GM23338 (cell line): ENCODE measurements around the gene ARFGEF2. TPM values are rescaled to one million over a fixed set of nuclear protein-coding genes. Genes with fewer than 3 reads are reported as not detected.

ENCODE experiments used
- ATAC-seq: fragments of 200-7000 bp; cut with Tn5 transposase; 3 replicates; pipeline ENCODE4 v1.9.1; 2020
- DNase-seq: peaks from one replicate; pipeline ENCODE4 v3.0.0-alpha.2; 2015; ENCODE audit warnings: low spot score
- H2AFZ ChIP-seq: fragments of 200-600 bp; sonication (generic); 2 replicates; pipeline ENCODE4 v1.8.0; 2016; ENCODE audit warnings: antibody characterized with exemption, mild to moderate bottlenecking, moderate library complexity
- H3F3A ChIP-seq: fragments of 200-600 bp; sonication (generic); replicated peaks from 2 replicates; pipeline ENCODE4 v1.8.0; 2017; ENCODE audit warnings: antibody characterized with exemption, mixed run types, low read depth
- H3K27ac ChIP-seq: fragments of 200-600 bp; sonication (generic); 2 replicates; pipeline ENCODE4 v1.6.1; 2016; ENCODE audit warnings: low read depth
- H3K27me3 ChIP-seq: fragments of 200-600 bp; sonication (generic); 2 replicates; pipeline ENCODE4 v1.8.0; 2016; ENCODE audit warnings: mild to moderate bottlenecking, mixed run types, moderate library complexity; ENCODE audit not compliant: insufficient read depth
- H3K36me3 ChIP-seq: fragments of 200-600 bp; sonication (generic); 2 replicates; pipeline ENCODE4 v1.8.0; 2016; ENCODE audit warnings: mild to moderate bottlenecking; ENCODE audit not compliant: insufficient read depth
- H3K4me1 ChIP-seq: fragments of 200-600 bp; sonication (generic); 2 replicates; pipeline ENCODE4 v1.8.0; 2016; ENCODE audit warnings: mild to moderate bottlenecking, moderate library complexity; ENCODE audit not compliant: insufficient read depth
- H3K4me2 ChIP-seq: fragments of 200-600 bp; sonication (generic); 2 replicates; pipeline ENCODE4 v1.7.1; 2017; ENCODE audit warnings: mixed run types
- H3K4me3 ChIP-seq: fragments of 200-600 bp; sonication (generic); 2 replicates; pipeline ENCODE4 v1.6.1; 2016; ENCODE audit warnings: mixed run types
- H3K79me2 ChIP-seq: fragments of 200-600 bp; sonication (generic); replicated peaks from 2 replicates; pipeline ENCODE4 v1.8.0; 2017; ENCODE audit warnings: mild to moderate bottlenecking; ENCODE audit not compliant: insufficient read depth
- H3K9me2 ChIP-seq: fragments of 200-600 bp; sonication (generic); 2 replicates; pipeline ENCODE4 v1.8.0; 2017; ENCODE audit not compliant: insufficient read depth
- H4K20me1 ChIP-seq: fragments of 200-600 bp; sonication (generic); replicated peaks from 2 replicates; pipeline ENCODE4 v1.8.0; 2017; ENCODE audit warnings: mild to moderate bottlenecking; ENCODE audit not compliant: insufficient read depth
- H3K27ac Mint-ChIP-seq: 2 replicates; pipeline ENCODE4 v1.8.0; 2020; ENCODE audit warnings: inconsistent platforms, mild to moderate bottlenecking, moderate library complexity, mixed read lengths
- H3K27me3 Mint-ChIP-seq: 3 replicates; pipeline ENCODE4 v1.8.0; 2022; ENCODE audit warnings: low read depth, mild to moderate bottlenecking, moderate library complexity, mixed read lengths, inconsistent platforms; ENCODE audit not compliant: insufficient read depth, poor library complexity
- H3K36me3 Mint-ChIP-seq: 3 replicates; pipeline ENCODE4 v1.8.0; 2021; ENCODE audit warnings: low read depth, mild to moderate bottlenecking, inconsistent platforms, moderate library complexity, mixed read lengths
- H3K4me1 Mint-ChIP-seq: 3 replicates; pipeline ENCODE4 v1.8.0; 2020; ENCODE audit warnings: mild to moderate bottlenecking, inconsistent platforms, mixed read lengths
- H3K4me3 Mint-ChIP-seq: 3 replicates; pipeline ENCODE4 v1.8.0; 2021; ENCODE audit warnings: moderate library complexity, mild to moderate bottlenecking, inconsistent platforms, mixed read lengths
- H3K9me3 Mint-ChIP-seq: 3 replicates; pipeline ENCODE4 v1.8.0; 2020; ENCODE audit warnings: moderate library complexity, mild to moderate bottlenecking, inconsistent platforms, mixed read lengths
- CREB1 ChIP-seq: fragments of 250-450 bp; sonication (Bioruptor Pico); IDR thresholded peaks from 2 replicates; pipeline ENCODE4 v1.5.0; 2020; ENCODE audit warnings: low read depth, mild to moderate bottlenecking, moderate library complexity
- CTCF ChIP-seq, 2 experiments: fragments of 200-600 bp in 1 of 2; sonication (generic) in 1 of 2; conservative IDR thresholded peaks; 2 replicates each; pipeline versions ENCODE4 v1.5.1 to v1.6.1; 2016 to 2017; ENCODE audit warnings: antibody characterized with exemption in 2 of 2, low read depth in 2 of 2, mild to moderate bottlenecking in 2 of 2, moderate library complexity in 1 of 2
- ETS1 ChIP-seq: IDR thresholded peaks from 2 replicates; pipeline ENCODE4 v1.6.1; 2016; ENCODE audit warnings: antibody characterized with exemption
- EZH2 ChIP-seq: fragments of 200-600 bp; sonication (generic); IDR thresholded peaks from one replicate; pipeline ENCODE4 v1.8.0; 2017; ENCODE audit warnings: antibody characterized with exemption, mild to moderate bottlenecking, low read depth; ENCODE audit not compliant: unreplicated experiment
- EZH2phosphoT487 ChIP-seq: fragments of 200-600 bp; sonication (generic); IDR thresholded peaks from one replicate; pipeline ENCODE4 v1.8.1; 2018; ENCODE audit warnings: antibody characterized with exemption; ENCODE audit not compliant: unreplicated experiment
- JUNB ChIP-seq: IDR thresholded peaks from one replicate; pipeline ENCODE4 v1.6.1; 2016; ENCODE audit warnings: antibody characterized with exemption; ENCODE audit not compliant: unreplicated experiment
- NANOG ChIP-seq: IDR thresholded peaks from 2 replicates; pipeline ENCODE4 v1.6.1; 2016; ENCODE audit warnings: antibody characterized with exemption, borderline replicate concordance
- POLR2AphosphoS5 ChIP-seq: IDR thresholded peaks from 2 replicates; pipeline ENCODE4 v1.6.1; 2016; ENCODE audit warnings: antibody characterized with exemption, low read depth
- REST ChIP-seq: IDR thresholded peaks from one replicate; pipeline ENCODE4 v1.6.1; 2018; ENCODE audit warnings: antibody characterized with exemption; ENCODE audit not compliant: unreplicated experiment
- STAT1 ChIP-seq: IDR thresholded peaks from one replicate; pipeline ENCODE4 v1.6.1; 2016; ENCODE audit warnings: antibody characterized with exemption; ENCODE audit not compliant: unreplicated experiment
- ZNF114 ChIP-seq: fragments of 250-450 bp; sonication (Bioruptor Pico); IDR thresholded peaks from 2 replicates; pipeline ENCODE4 v1.5.0; 2020; ENCODE audit warnings: mild to moderate bottlenecking, moderate library complexity
- ZNF331 ChIP-seq: fragments of 250-450 bp; sonication (Bioruptor Pico); IDR thresholded peaks from 2 replicates; pipeline ENCODE4 v1.5.0; 2020; ENCODE audit warnings: low read depth, mild to moderate bottlenecking, moderate library complexity
- ZNF462 ChIP-seq: fragments of 250-450 bp; sonication (Bioruptor Pico); IDR thresholded peaks from 2 replicates; pipeline ENCODE4 v1.5.0; 2020; ENCODE audit warnings: mild to moderate bottlenecking, moderate library complexity
- polyA plus RNA-seq: library from polyadenylated mRNA; unstranded; fragments of >200 nt; fragmentation: Nextera tagmentation; extraction: Ambion mirVana; gene quantifications from 2 replicates; pipeline ENCODE4 v1.2.1, GENCODE V29; 2016
- total RNA-seq: library from RNA; depleted of rRNA; stranded (reverse); fragments of >200 nt; shearing (Covaris generic); gene quantifications from 2 replicates; pipeline ENCODE4 v1.2.3, GENCODE V29; 2014

Gene ARFGEF2
- total and polyA plus RNA-seq, 2 experiments from 2014 or later: 7.2 to 25.5 TPM

GRCh38 chr20:48897305-48898010 lies 24.1 kb upstream of the ARFGEF2 start:
- Histone ChIP-seq H3K4me1 (no peaks in the 10 kb centered on the region), H3K27me3 (no peaks in the 10 kb centered on the region), H3K4me3 (no peak overlapping the region), H3K36me3 (no peaks in the 10 kb centered on the region), H4K20me1 (no peaks in the 10 kb centered on the region), H3F3A (no peaks in the 10 kb centered on the region), H2AFZ (no peak overlapping the region), H3K79me2 (no peaks in the 10 kb centered on the region), H3K4me2 (no peak overlapping the region), H3K9me2 (no peaks in the 10 kb centered on the region), H3K27ac (no peak overlapping the region)
- no peak for TF ChIP-seq NANOG
- no peak for TF ChIP-seq JUNB
- TF ChIP-seq REST: no peak
- no peak for TF ChIP-seq EZH2
- TF ChIP-seq STAT1: no peak
- TF ChIP-seq ZNF331 (CRISPR knock-in tag): no peak
- no peak for TF ChIP-seq CREB1 (CRISPR knock-in tag)
- TF ChIP-seq EZH2phosphoT487: no peak
- TF ChIP-seq ETS1: no peak
- no peak for TF ChIP-seq ZNF114
- TF ChIP-seq POLR2AphosphoS5: no peak
- no peak for TF ChIP-seq CTCF (conservative IDR thresholded peaks at IDR 0.05; ENCODE audit: low read depth in 2 of 2)
- no peak for TF ChIP-seq ZNF462 (CRISPR knock-in tag)
- H3K36me3 Mint-ChIP-seq: no peaks in the 10 kb centered on the region
- no peaks in the 10 kb centered on the region; the same call in 1 of the 3 replicates for H3K9me3 Mint-ChIP-seq
- H3K27me3 Mint-ChIP-seq: peaks cover 4% of the 10 kb centered on the region
- ATAC-seq (no peak; the same call in 2 of the 3 replicates), DNase-seq (no peak)
- no peak overlapping the region for H3K27ac Mint-ChIP-seq
- peaks cover 6% of the 10 kb centered on the region for H3K4me1 Mint-ChIP-seq
- no peak overlapping the region for H3K4me3 Mint-ChIP-seq
